Spleen (tissue), 11 donors: Measurements from ENCODE around the gene AGBL3. TPM values are rescaled to one million over a fixed set of nuclear protein-coding genes. Genes with fewer than 3 reads are reported as not detected.

Source experiments
- DNase-seq: peaks from one replicate; pipeline ENCODE4 v3.0.0-alpha.2; 2020
- H3K27ac ChIP-seq, 8 donors: fragments of 200-600 bp; sonication (generic) in 7 of 8; 1 replicate in 4 of 8; 2 replicates in 4 of 8; pipeline versions ENCODE4 v1.5.0 to v1.8.0; 2016 to 2021; ENCODE audit warnings: inconsistent platforms in 4 of 8, mild to moderate bottlenecking in 4 of 8, moderate library complexity in 1 of 8
- H3K27me3 ChIP-seq, 7 donors: fragments of 200-600 bp; sonication (generic) in 6 of 7; replicated peaks in 1 of 7; 1 replicate in 4 of 7; 2 replicates in 3 of 7; pipeline versions ENCODE4 v1.5.0 to v1.8.0; 2016 to 2021; ENCODE audit warnings: inconsistent platforms in 3 of 7, mild to moderate bottlenecking in 1 of 7
- H3K36me3 ChIP-seq, 6 donors: fragments of 200-600 bp; sonication (generic) in 5 of 6; 1 replicate in 4 of 6; 2 replicates in 2 of 6; pipeline versions ENCODE4 v1.5.0 to v1.8.0; 2016 to 2021; ENCODE audit warnings: inconsistent platforms in 2 of 6
- H3K4me1 ChIP-seq, 6 donors: fragments of 200-600 bp; sonication (generic) in 5 of 6; 1 replicate in 3 of 6; 2 replicates in 3 of 6; pipeline versions ENCODE4 v1.5.0 to v1.8.0; 2016 to 2021; ENCODE audit warnings: inconsistent platforms in 3 of 6
- H3K4me3 ChIP-seq, 8 donors: fragments of 200-600 bp; sonication (generic) in 7 of 8; 1 replicate in 4 of 8; 2 replicates in 4 of 8; pipeline versions ENCODE4 v1.5.0 to v1.8.0; 2016 to 2021; ENCODE audit warnings: inconsistent platforms in 4 of 8, mild to moderate bottlenecking in 4 of 8, moderate library complexity in 2 of 8
- H3K9me3 ChIP-seq, 8 donors: fragments of 200-600 bp; sonication (generic) in 7 of 8; 1 replicate in 4 of 8; 2 replicates in 4 of 8; pipeline versions ENCODE4 v1.5.0 to v1.8.0; 2016 to 2021; ENCODE audit warnings: inconsistent platforms in 4 of 8
- CTCF ChIP-seq, 11 experiments: fragments of 200-600 bp in 7 of 11; fragments of 450-650 bp in 4 of 11; sonication (generic) in 4 of 11; IDR thresholded peaks in 8 of 11; conservative IDR thresholded peaks in 3 of 11; 1 replicate in 7 of 11; 2 replicates in 4 of 11; pipeline versions ENCODE4 v1.4.0 to v1.8.0; 2016 to 2021; ENCODE audit warnings: antibody characterized with exemption in 11 of 11, inconsistent platforms in 4 of 11, mild to moderate bottlenecking in 1 of 11
- POLR2A ChIP-seq, 3 donors: fragments of 450-650 bp; IDR thresholded peaks; one replicate each; pipeline ENCODE4 v1.5.1; 2017; ENCODE audit warnings: antibody characterized with exemption in 3 of 3, mild to moderate bottlenecking in 1 of 3
- POLR2AphosphoS5 ChIP-seq, 3 donors: sonication (generic); formaldehyde crosslinking; IDR thresholded peaks; one replicate each; pipeline ENCODE4 v1.5.1; 2017; ENCODE audit warnings: antibody characterized with exemption in 3 of 3
- WGBS, 5 donors: extraction: QIAGEN DNeasy Blood & Tissue Kit in 3 of 5; methylation state at CpG; one replicate each; pipeline versions ENCODE4 v1.1.5 to v1.1.7; 2013 to 2018; 5-methylcytosine and 5-hydroxymethylcytosine counted together
- intact Hi-C: fragments of 100-400 bp; cut with DNase I; formaldehyde crosslinking; loops from one replicate; pipeline ENCODE4 v1.15.0; 2023; ENCODE audit warnings: low total_unique reads
- polyA plus RNA-seq, 3 donors: library from polyadenylated mRNA; stranded (reverse); fragments of 200-250 nt; gene quantifications; one replicate each; pipeline ENCODE4 v1.2.1, GENCODE V29; 2013
- total RNA-seq, 7 donors: library from RNA; depleted of rRNA in 3 of 7; stranded (reverse); fragments of >200 nt in 3 of 7; fragmentation: NEBNext Ultra II Directional in 4 of 7; extraction: Animal tissue kit (Norgen Biotek cat#: 25700) in 4 of 7; gene quantifications; one replicate each; pipeline versions ENCODE4 v1.1.0 to v1.2.1, GENCODE V29; 2016 to 2021
- donor health status: healthy with polysubstance abuse.
- donor health status: DM: no; HTN: no; CAD: no; lungs with moderate emphysema.
- donor health status: DM: no; HTN: no; CAD: no.
- donor health status: Bipolar disorder and iron deficiency.
- donor health status: healthy.
- donor health status: DM: no; HTN: no; CAD: no.
- donor health status: DM: yes; HTN: yes; CAD: no.

The AGBL3 gene
- total and polyA plus RNA-seq, 10 donors: 1.2 to 12.9 (median 4.9) TPM

GRCh38 chr7:135074531-135074930 lies 88.2 kb downstream of the AGBL3 start:
- no peak for TF ChIP-seq POLR2A (IDR thresholded peaks at IDR 0.05)
- no peak for TF ChIP-seq CTCF (IDR thresholded peaks at IDR 0.05 in 8 of 11, conservative IDR thresholded peaks at IDR 0.05 in 3 of 11)
- TF ChIP-seq POLR2AphosphoS5 (IDR thresholded peaks at IDR 0.05): no peak
- Histone ChIP-seq H3K27ac (no peak overlapping the region), H3K4me3 (no peak overlapping the region), H3K4me1 (no peaks in the 10 kb centered on the region), H3K27me3 (no peaks in the 10 kb centered on the region), H3K9me3 (peaks cover 0 to 4% (median 0%) of the 10 kb centered on the region in 8 donors), H3K36me3 (no peaks in the 10 kb centered on the region)
- 0 to 96% (median 54%) methylated on average over 1 of the region's 1 CpG for WGBS, 5 donors
- DNase-seq: no peak
- intact Hi-C loops: no loop called here

GRCh38 chr7:135075716-135076115 lies 89.4 kb downstream of the AGBL3 start:
- peaks cover 0 to 4% (median 0%) of the 10 kb centered on the region in 8 donors for H3K9me3 ChIP-seq
- 74 to 82% (median 82%) methylated on average over 3 of the region's 3 CpGs for WGBS, 5 donors
- H3K4me1 ChIP-seq: no peaks in the 10 kb centered on the region
- H3K4me3 ChIP-seq: no peak overlapping the region
- DNase-seq: no peak
- no peak overlapping the region for H3K27ac ChIP-seq
- H3K27me3 ChIP-seq: no peaks in the 10 kb centered on the region
- intact Hi-C loops: no loop called here
- TF ChIP-seq CTCF (IDR thresholded peaks at IDR 0.05 in 8 of 11, conservative IDR thresholded peaks at IDR 0.05 in 3 of 11) (no peak), POLR2AphosphoS5 (IDR thresholded peaks at IDR 0.05) (no peak), POLR2A (IDR thresholded peaks at IDR 0.05) (no peak)
- H3K36me3 ChIP-seq: no peaks in the 10 kb centered on the region

- peaks cover 0 to 4% (median 0%) of the 10 kb centered on the region in 8 donors for H3K9me3 ChIP-seq
- H3K4me3 ChIP-seq: no peak overlapping the region
- TF ChIP-seq CTCF (IDR thresholded peaks at IDR 0.05 in 8 of 11, conservative IDR thresholded peaks at IDR 0.05 in 3 of 11): no peak
- 90 to 96% (median 93%) methylated on average over 4 of the region's 4 CpGs for WGBS, 5 donors
- H3K27me3 ChIP-seq: no peaks in the 10 kb centered on the region
- H3K36me3 ChIP-seq: no peaks in the 10 kb centered on the region
- DNase-seq: no peak
- intact Hi-C loops: no loop called here
- H3K27ac ChIP-seq: no peak overlapping the region
- no peaks in the 10 kb centered on the region for H3K4me1 ChIP-seq
Observed at GRCh38 chr7:135076882-135077281, 90.6 kb downstream of the AGBL3 start.

GRCh38 chr7:135077642-135078041 lies 91.3 kb downstream of the AGBL3 start:
- Histone ChIP-seq H3K9me3 (no peaks in the 10 kb centered on the region), H3K36me3 (no peaks in the 10 kb centered on the region), H3K4me1 (no peaks in the 10 kb centered on the region), H3K4me3 (no peak overlapping the region), H3K27me3 (no peaks in the 10 kb centered on the region), H3K27ac (no peak overlapping the region)
- no peak for DNase-seq
- WGBS, 5 donors: 79 to 88% (median 82%) methylated on average over 7 of the region's 7 CpGs
- intact Hi-C loops: no loop called here
- no peak for TF ChIP-seq POLR2A (IDR thresholded peaks at IDR 0.05)
- no peak for TF ChIP-seq CTCF (IDR thresholded peaks at IDR 0.05 in 8 of 11, conservative IDR thresholded peaks at IDR 0.05 in 3 of 11)
- TF ChIP-seq POLR2AphosphoS5 (IDR thresholded peaks at IDR 0.05): no peak
